Activated T-cell treated with anti-CD3 and anti-CD28 coated beads, Interleukin-2, amount 50 U/mL, for 72 hours (primary cell): ENCODE results near the gene TMEM116. TPM values are rescaled to one million over a fixed set of nuclear protein-coding genes. Genes with fewer than 3 reads are reported as not detected.
A peak's percentile ranks its signal among the peaks of the same experiment; 100 is the strongest.
"Not testable (repeated sequence)": the region's sequence is repeated elsewhere in the genome, so short reads cannot be mapped to it uniquely, and the experiment has no call there.

ENCODE experiments used
- ATAC-seq, 2 donors: fragments of 150-1000 bp; cut with Tn5 transposase; replicated peaks in 1 of 2; 2 replicates each; pipeline ENCODE4 v1.10.0; 2021; ENCODE audit warnings: moderate library complexity in 2 of 2, mild to moderate bottlenecking in 1 of 2
- DNase-seq, 2 donors: peaks; one replicate each; pipeline ENCODE4 v3.0.0; 2021 to 2022; ENCODE audit warnings: mixed read lengths in 1 of 2
- H3K27ac Mint-ChIP-seq: one replicate; pipeline ENCODE4 v1.8.0; 2022; ENCODE audit warnings: mild to moderate bottlenecking, moderate library complexity, mixed read lengths
- H3K27me3 Mint-ChIP-seq: one replicate; pipeline ENCODE4 v1.8.0; 2022; ENCODE audit warnings: low read depth, mixed read lengths
- H3K36me3 Mint-ChIP-seq, 2 donors: one replicate each; pipeline ENCODE4 v1.8.0; 2022; ENCODE audit warnings: mixed read lengths in 2 of 2, mild to moderate bottlenecking in 1 of 2; ENCODE audit not compliant: insufficient read depth in 2 of 2
- H3K4me1 Mint-ChIP-seq: one replicate; pipeline ENCODE4 v1.8.0; 2022; ENCODE audit warnings: low read depth, mixed read lengths
- H3K4me3 Mint-ChIP-seq, 2 donors: one replicate each; pipeline ENCODE4 v1.8.0; 2022; ENCODE audit warnings: mild to moderate bottlenecking in 2 of 2, mixed read lengths in 2 of 2, moderate library complexity in 2 of 2
- H3K9me3 Mint-ChIP-seq, 2 donors: one replicate each; pipeline ENCODE4 v1.8.0; 2022; ENCODE audit warnings: mixed read lengths in 2 of 2
- total RNA-seq, 2 donors: library from RNA; stranded (reverse); gene quantifications; one replicate each; pipeline ENCODE4 v1.2.3, GENCODE V29; 2022

TMEM116 gene
- total RNA-seq, 2 donors from 2014 or later = 19.4 to 21.0 TPM

DNA sequence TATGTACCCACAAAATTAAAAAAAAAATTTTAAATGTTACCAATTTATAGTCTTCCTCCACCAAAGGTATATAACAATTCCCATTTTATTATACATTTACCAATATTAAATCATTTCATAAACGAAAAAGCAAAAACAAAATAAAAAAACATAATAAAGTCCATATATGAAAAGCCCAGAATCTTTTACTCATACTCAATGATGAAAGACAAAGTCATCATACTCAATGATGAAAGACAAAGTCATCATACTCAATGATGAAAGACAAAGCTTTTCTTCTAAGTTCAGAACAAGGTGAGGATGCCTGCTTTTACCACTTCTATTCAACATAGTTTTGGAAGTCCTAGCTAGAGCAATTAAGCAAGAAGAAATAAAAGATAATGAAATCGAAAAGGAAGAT lies 28.1 kb downstream of the TMEM116 start:
- DNase-seq = no peak
- no peak overlapping the region for H3K4me3 Mint-ChIP-seq

DNA sequence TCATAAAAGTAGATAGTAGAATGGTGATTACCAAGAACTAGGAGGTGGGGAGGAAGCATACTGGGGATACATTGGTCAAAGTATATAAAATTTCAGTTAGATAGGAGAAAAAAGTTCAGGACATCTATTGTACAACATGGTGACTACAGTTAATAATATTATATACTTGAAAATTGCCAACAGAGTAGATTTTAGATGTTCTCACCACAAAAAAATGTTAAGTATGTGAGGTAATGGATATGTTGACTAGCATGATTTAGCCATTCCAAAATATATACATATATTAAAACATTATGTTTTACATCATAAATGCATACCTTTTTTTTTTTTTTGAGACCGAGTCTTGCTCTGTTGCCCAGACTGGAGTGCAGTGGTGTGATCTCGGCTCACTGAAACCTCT lies 31.0 kb downstream of the TMEM116 start:
- ATAC-seq = no peak
- Mint-ChIP-seq H3K9me3 (no peaks in the 10 kb centered on the region), H3K4me1 (no peaks in the 10 kb centered on the region), H3K27ac (no peak overlapping the region), H3K36me3 (no peaks in the 10 kb centered on the region), H3K27me3 (no peaks in the 10 kb centered on the region), H3K4me3 (no peak overlapping the region)
- DNase-seq = no peak

More for the DNA sequence above, 28.1 kb downstream of the TMEM116 start:
- Mint-ChIP-seq H3K4me1 (no peaks in the 10 kb centered on the region), H3K36me3 (no peaks in the 10 kb centered on the region), H3K27ac (peak overlapping the region; percentile 83), H3K9me3 (no peaks in the 10 kb centered on the region), H3K27me3 (no peaks in the 10 kb centered on the region)
- ATAC-seq = no peak

DNA sequence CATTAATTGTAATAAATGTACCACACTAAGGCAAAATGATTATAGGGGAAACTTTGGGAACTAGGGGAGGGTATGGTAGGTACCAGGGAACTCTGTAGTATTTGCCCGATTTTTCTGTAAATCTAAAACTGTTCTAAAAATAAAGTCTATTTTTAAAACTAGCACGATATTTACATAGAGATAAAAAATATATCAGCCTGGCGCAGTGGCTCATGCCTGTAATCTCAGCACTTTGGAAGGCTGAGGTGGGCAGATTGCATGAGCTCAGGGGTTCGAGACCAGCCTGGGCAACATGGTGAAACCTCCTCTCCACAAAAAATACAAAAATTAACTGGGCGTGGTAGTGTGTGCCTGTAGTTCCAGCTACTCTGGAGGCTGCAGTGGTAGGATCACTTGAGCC lies 32.4 kb downstream of the TMEM116 start:
- Mint-ChIP-seq H3K27ac (no peak overlapping the region), H3K36me3 (no peaks in the 10 kb centered on the region), H3K4me3 (no peak overlapping the region), H3K9me3 (no peaks in the 10 kb centered on the region), H3K4me1 (no peaks in the 10 kb centered on the region), H3K27me3 (no peaks in the 10 kb centered on the region)
- DNase-seq (no peak), ATAC-seq (no peak)

DNA sequence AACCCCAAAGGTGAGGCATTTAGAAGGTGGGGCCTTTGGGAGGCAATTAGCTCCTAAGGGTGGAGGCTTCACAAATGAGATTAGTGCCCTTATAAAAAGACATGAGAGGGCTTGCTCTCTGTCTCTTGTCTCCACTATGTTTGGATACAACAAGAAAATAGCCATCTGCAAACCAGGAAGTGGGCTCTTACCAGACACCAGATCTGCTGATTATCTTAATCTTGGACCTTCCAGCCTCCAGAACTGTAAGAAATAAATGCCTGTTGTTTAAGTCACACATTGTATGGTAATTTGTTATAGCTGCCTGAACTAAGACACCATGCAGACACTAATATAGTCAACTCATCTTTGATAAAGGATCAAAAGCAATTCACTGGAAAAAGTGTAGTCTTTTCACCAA lies 34.4 kb downstream of the TMEM116 start:
- H3K27me3 Mint-ChIP-seq = no peaks in the 10 kb centered on the region
- no peaks in the 10 kb centered on the region for H3K36me3 Mint-ChIP-seq
- ATAC-seq = no peak
- no peaks in the 10 kb centered on the region for H3K9me3 Mint-ChIP-seq
- H3K4me3 Mint-ChIP-seq = peak overlapping the region in 1 of 2 donors; percentile 29
- DNase-seq = no peak
- no peaks in the 10 kb centered on the region for H3K4me1 Mint-ChIP-seq
- H3K27ac Mint-ChIP-seq = peak overlapping the region; percentile 30

DNA sequence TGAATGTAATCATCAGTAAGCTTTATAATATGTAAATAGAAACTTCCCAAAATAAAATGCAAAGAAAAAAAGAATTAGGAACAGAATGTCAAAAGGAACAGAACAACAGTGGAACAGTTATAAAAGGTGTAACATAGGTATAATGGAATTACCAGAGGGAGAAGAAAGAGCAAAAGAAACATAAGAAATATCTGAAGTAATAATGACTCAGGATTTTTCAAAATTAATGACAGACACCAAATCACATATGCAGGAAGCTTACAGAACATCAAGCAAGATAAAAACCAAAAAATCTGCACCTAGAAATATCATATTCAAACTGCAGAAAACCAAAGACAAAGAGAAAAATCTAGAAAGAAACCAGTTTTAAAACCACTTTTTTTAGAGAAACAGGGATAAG lies 36.1 kb downstream of the TMEM116 start:
- DNase-seq (no peak), ATAC-seq (no peak)
- H3K9me3 Mint-ChIP-seq = no peaks in the 10 kb centered on the region
- peak overlapping the region; percentile 86 for H3K27ac Mint-ChIP-seq
- no peaks in the 10 kb centered on the region for H3K27me3 Mint-ChIP-seq
- peaks cover 0 to 3% of the 10 kb centered on the region in 2 donors for H3K36me3 Mint-ChIP-seq
- peak overlapping the region in 1 of 2 donors; percentile 38 for H3K4me3 Mint-ChIP-seq
- no peaks in the 10 kb centered on the region for H3K4me1 Mint-ChIP-seq

GRCh38 chr12:111976291-111976690 lies 36.7 kb downstream of the TMEM116 start:
- ATAC-seq = no peak

DNA sequence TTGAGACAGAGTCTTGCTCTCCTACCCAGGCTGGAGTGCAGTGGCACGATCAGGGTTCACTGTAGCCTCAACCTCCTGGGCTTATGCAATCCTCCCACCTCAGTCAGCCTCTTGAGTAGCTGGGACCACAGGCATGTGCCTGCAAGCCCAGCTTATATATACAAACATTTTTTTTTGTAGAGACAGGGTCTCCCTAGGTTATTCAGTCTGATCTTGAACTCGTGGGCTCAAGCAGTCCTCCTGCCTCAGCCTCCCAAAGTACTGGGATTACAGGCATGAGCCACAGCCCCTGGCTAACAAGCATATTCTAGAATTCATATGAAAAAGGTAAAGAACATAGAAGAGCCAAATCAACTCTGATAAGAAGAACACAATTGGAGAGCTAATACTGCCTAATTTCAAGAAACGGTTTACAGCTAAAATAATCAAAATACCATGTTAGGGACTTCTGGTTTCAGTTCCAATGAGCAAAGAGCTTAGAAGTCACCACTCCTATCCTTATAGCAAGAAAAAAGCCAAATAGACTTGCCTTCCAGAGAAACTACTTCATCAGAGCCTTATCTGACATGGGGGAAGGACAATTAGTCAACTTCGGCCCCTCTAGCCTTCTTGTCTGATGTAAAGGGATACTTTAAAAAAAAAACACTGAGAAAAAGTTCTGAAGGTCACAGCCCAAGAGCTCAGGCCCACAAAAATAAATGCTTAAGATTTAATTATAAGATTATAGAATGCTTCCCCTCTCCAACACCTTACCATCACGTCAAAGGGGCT lies 37.6 kb downstream of the TMEM116 start:
- no peak for ATAC-seq
- H3K36me3 Mint-ChIP-seq = peaks cover 4 to 9% of the 10 kb centered on the region in 2 donors
- no peaks in the 10 kb centered on the region for H3K9me3 Mint-ChIP-seq
- H3K27ac Mint-ChIP-seq = no peak overlapping the region
- no peaks in the 10 kb centered on the region for H3K27me3 Mint-ChIP-seq
- no peaks in the 10 kb centered on the region for H3K4me1 Mint-ChIP-seq
- DNase-seq = no peak
- no peak overlapping the region for H3K4me3 Mint-ChIP-seq

More at GRCh38 chr12:111976291-111976690, 36.7 kb downstream of the TMEM116 start:
- H3K27me3 Mint-ChIP-seq = no peaks in the 10 kb centered on the region
- no peak overlapping the region for H3K27ac Mint-ChIP-seq
- no peak overlapping the region for H3K4me3 Mint-ChIP-seq
- DNase-seq = no peak
- peaks cover 2 to 4% of the 10 kb centered on the region in 2 donors for H3K36me3 Mint-ChIP-seq
- H3K4me1 Mint-ChIP-seq = no peaks in the 10 kb centered on the region
- H3K9me3 Mint-ChIP-seq = no peaks in the 10 kb centered on the region

- Mint-ChIP-seq H3K9me3 (no peaks in the 10 kb centered on the region), H3K4me3 (no peak overlapping the region), H3K27ac (no peak overlapping the region), H3K4me1 (peaks cover 12% of the 10 kb centered on the region), H3K36me3 (peaks cover 4 to 14% of the 10 kb centered on the region in 2 donors), H3K27me3 (no peaks in the 10 kb centered on the region)
- ATAC-seq (no peak), DNase-seq (no peak)
Measured at GRCh38 chr12:111971800-111972199, 41.2 kb downstream of the TMEM116 start.

DNA sequence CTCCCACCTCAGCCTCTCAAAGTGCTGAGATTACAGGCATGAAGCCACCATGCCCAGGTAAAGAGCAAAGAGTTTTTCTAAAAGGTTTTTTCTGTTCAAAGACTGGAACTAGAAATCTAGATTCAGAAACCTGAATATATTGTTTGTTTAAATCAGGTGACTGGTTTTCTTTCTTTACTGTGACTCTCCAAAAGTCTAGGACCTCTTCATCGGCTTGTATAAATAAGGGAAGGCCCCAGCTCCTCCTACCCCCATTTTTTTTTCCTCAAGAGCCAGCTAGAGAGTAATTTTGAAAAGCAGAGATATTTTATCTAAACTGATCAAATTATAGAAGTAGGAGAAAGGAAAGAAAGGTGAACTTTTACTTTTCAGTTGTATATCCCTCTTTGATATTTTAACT lies 48.0 kb downstream of the TMEM116 start:
- peaks cover 11 to 21% of the 10 kb centered on the region in 2 donors for H3K36me3 Mint-ChIP-seq
- peaks cover 7 to 8% of the 10 kb centered on the region in 2 donors for H3K9me3 Mint-ChIP-seq
- H3K27ac Mint-ChIP-seq = no peak overlapping the region
- H3K4me3 Mint-ChIP-seq = no peak overlapping the region
- H3K27me3 Mint-ChIP-seq = no peaks in the 10 kb centered on the region
- ATAC-seq (no peak), DNase-seq (no peak)
- H3K4me1 Mint-ChIP-seq = peaks cover 12% of the 10 kb centered on the region

DNA sequence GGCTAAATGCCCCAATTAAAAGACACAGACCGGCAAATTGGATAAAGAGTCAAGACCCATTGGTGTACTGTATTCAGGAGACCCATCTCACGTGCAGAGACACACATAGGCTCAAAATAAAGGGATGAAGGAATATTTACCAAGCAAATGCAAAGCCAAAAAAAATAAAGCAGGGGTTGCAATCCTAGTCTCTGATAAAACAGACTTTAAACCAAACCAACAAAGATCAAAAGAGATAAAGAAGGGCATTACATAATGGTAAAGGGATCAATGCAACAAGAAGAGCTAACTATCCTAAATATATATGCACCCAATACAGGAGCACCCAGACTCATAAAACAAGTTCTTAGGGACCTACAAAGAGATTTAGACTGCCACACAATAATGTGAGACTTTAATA lies 53.4 kb downstream of the TMEM116 start:
- not testable (repeated sequence) for H3K4me3 Mint-ChIP-seq, H3K27me3 Mint-ChIP-seq, ATAC-seq, H3K27ac Mint-ChIP-seq, DNase-seq, H3K4me1 Mint-ChIP-seq
- Mint-ChIP-seq H3K9me3 (peaks cover 12 to 20% of the 10 kb centered on the region in 2 donors), H3K36me3 (peaks cover 21 to 37% of the 10 kb centered on the region in 2 donors)

- Mint-ChIP-seq H3K36me3 (peaks cover 18 to 35% of the 10 kb centered on the region in 2 donors), H3K9me3 (peaks cover 11 to 20% of the 10 kb centered on the region in 2 donors)
- not testable (repeated sequence) for H3K27ac Mint-ChIP-seq, H3K4me3 Mint-ChIP-seq, H3K4me1 Mint-ChIP-seq, H3K27me3 Mint-ChIP-seq, DNase-seq, ATAC-seq
Measured at GRCh38 chr12:111957224-111957623, 55.7 kb downstream of the TMEM116 start.

GRCh38 chr12:111954969-111955368 lies 58.0 kb downstream of the TMEM116 start:
- no peak for DNase-seq
- peaks cover 7 to 13% of the 10 kb centered on the region in 2 donors for H3K9me3 Mint-ChIP-seq

GRCh38 chr12:111953455-111953854 lies 59.5 kb downstream of the TMEM116 start:
- peaks cover 18% of the 10 kb centered on the region for H3K4me1 Mint-ChIP-seq
- no peak overlapping the region for H3K4me3 Mint-ChIP-seq
- peaks cover 3 to 5% of the 10 kb centered on the region in 2 donors for H3K9me3 Mint-ChIP-seq
- ATAC-seq (no peak), DNase-seq (no peak)
- peaks cover 2 to 12% of the 10 kb centered on the region in 2 donors for H3K36me3 Mint-ChIP-seq
- H3K27ac Mint-ChIP-seq = no peak overlapping the region
- no peaks in the 10 kb centered on the region for H3K27me3 Mint-ChIP-seq

More at GRCh38 chr12:111954969-111955368, 58.0 kb downstream of the TMEM116 start:
- no peak overlapping the region for H3K27ac Mint-ChIP-seq
- no peak overlapping the region for H3K4me3 Mint-ChIP-seq
- H3K4me1 Mint-ChIP-seq = peaks cover 18% of the 10 kb centered on the region
- ATAC-seq = no peak
- no peaks in the 10 kb centered on the region for H3K27me3 Mint-ChIP-seq
- peaks cover 10 to 22% of the 10 kb centered on the region in 2 donors for H3K36me3 Mint-ChIP-seq
